Peyer's patch (tissue), 4 donors: Measurements from ENCODE around the gene PRR35.

Source experiments
- POLR2A ChIP-seq, 2 donors: fragments of 450-650 bp; IDR thresholded peaks; one replicate each; pipeline ENCODE4 v1.5.1; 2017; ENCODE audit warnings: antibody characterized with exemption in 2 of 2, mild to moderate bottlenecking in 2 of 2, moderate library complexity in 2 of 2
- TF ChIP-seq, protein P1 (sequence below), 6 experiments: fragments of 450-650 bp in 4 of 6; fragments of 200-600 bp in 2 of 6; sonication (generic) in 1 of 6; IDR thresholded peaks; one replicate each; pipeline ENCODE4 v1.5.1; 2017 to 2019; ENCODE audit warnings: antibody characterized with exemption in 6 of 6, mild to moderate bottlenecking in 3 of 6, moderate library complexity in 1 of 6

DNA sequence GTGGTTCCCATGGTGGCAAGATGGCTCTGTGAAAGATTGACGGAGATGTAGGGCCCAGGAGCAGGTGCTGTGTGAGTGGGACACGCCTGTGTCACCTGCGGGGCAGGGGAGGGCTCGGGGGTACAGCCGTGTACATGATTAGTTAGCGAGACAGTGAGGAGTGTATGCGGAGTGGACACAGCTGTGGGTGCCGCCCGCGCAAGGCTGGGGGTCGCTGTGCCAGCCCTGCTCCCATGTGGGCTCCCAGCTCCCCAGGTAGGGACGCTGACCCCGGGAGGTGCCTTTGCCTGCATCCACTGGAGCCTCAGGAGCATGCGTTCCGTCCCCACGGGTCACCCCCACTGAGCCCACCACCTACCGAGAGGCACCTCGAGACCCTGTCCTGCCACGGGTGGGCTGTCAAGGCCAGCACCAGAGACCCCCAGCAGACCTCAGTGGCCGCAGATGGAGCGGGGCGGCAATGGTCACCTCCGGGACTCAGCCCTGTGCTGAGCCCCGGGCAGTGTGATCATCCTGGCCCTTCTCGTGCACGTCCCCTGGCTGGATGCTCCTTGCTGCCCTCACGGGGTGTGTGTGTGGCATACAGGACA is 25.2 kb upstream of the PRR35 start:
- TF ChIP-seq, protein P1, sequence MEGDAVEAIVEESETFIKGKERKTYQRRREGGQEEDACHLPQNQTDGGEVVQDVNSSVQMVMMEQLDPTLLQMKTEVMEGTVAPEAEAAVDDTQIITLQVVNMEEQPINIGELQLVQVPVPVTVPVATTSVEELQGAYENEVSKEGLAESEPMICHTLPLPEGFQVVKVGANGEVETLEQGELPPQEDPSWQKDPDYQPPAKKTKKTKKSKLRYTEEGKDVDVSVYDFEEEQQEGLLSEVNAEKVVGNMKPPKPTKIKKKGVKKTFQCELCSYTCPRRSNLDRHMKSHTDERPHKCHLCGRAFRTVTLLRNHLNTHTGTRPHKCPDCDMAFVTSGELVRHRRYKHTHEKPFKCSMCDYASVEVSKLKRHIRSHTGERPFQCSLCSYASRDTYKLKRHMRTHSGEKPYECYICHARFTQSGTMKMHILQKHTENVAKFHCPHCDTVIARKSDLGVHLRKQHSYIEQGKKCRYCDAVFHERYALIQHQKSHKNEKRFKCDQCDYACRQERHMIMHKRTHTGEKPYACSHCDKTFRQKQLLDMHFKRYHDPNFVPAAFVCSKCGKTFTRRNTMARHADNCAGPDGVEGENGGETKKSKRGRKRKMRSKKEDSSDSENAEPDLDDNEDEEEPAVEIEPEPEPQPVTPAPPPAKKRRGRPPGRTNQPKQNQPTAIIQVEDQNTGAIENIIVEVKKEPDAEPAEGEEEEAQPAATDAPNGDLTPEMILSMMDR (IDR thresholded peaks at IDR 0.05): peak in 2 of 6 experiments; percentile 27 to 45
- peak in 1 of 2 donors; percentile 74 for TF ChIP-seq POLR2A (IDR thresholded peaks at IDR 0.05)
